HG03196 (cell line): ENCODE measurements around the gene MLX.
A peak's percentile ranks its signal among the peaks of the same experiment; 100 is the strongest.
"Not testable (repeated sequence)": the region's sequence is repeated elsewhere in the genome, so short reads cannot be mapped to it uniquely, and the experiment has no call there.

Source experiments
- ATAC-seq: cut with Tn5 transposase; IDR thresholded peaks from one replicate; pipeline ENCODE4 v1.9.1; 2021; ENCODE audit not compliant: unreplicated experiment

MLX gene

GRCh38 chr17:42554250-42555121 is 12.4 kb upstream of the MLX start:
- ATAC-seq: peak; percentile 63

GRCh38 chr17:42555122-42555622 is 11.7 kb upstream of the MLX start:
- ATAC-seq: no peak

- ATAC-seq: not testable (repeated sequence)
Observed at GRCh38 chr17:42555961-42556617, 10.8 kb upstream of the MLX start.

- no peak for ATAC-seq
Observed at GRCh38 chr17:42559075-42559474, 7.8 kb upstream of the MLX start.

- ATAC-seq: no peak
Observed at GRCh38 chr17:42560246-42560645, 6.7 kb upstream of the MLX start.

GRCh38 chr17:42561897-42562387 is 5.0 kb upstream of the MLX start, which contains the start of gene COASY:
Gene COASY (plus strand): TSS chr17:42562148. CDS start chr17:42562623, 475 bp downstream.
- peak; percentile 54 for ATAC-seq

GRCh38 chr17:42562388-42563142 is 4.3 kb upstream of the MLX start:
- no peak for ATAC-seq

GRCh38 chr17:42563143-42563509 is 3.8 kb upstream of the MLX start:
- ATAC-seq: no peak

- no peak for ATAC-seq
Observed at GRCh38 chr17:42563543-42563942, 3.4 kb upstream of the MLX start.

- no peak for ATAC-seq
Observed at GRCh38 chr17:42563950-42564349, 3.0 kb upstream of the MLX start.

- ATAC-seq: no peak
Observed at GRCh38 chr17:42564815-42565522, 1.9 kb upstream of the MLX start.

GRCh38 chr17:42565523-42566214 is 1.2 kb upstream of the MLX start:
- ATAC-seq: no peak

- no peak for ATAC-seq
Observed at GRCh38 chr17:42566215-42566882, 551 bp upstream of the MLX start.

GRCh38 chr17:42568341-42569111 is 1.6 kb downstream of the MLX start:
- no peak for ATAC-seq

GRCh38 chr17:42571435-42572225 is 4.7 kb downstream of the MLX start:
- no peak for ATAC-seq

GRCh38 chr17:42573095-42573494 is 6.2 kb downstream of the MLX start:
- ATAC-seq: no peak

- no peak for ATAC-seq
Observed at GRCh38 chr17:42574463-42574862, 7.6 kb downstream of the MLX start.

- ATAC-seq: no peak
Observed at GRCh38 chr17:42577140-42577531, 10.2 kb downstream of the MLX start.
